ENCODE measurements around the gene ZSCAN21.

ZSCAN21 gene

GRCh38 chr7:100072462-100072861 is 22.9 kb downstream of the ZSCAN21 start:
- TF ChIP-seq FOXP2 (optimal IDR thresholded peaks at IDR 0.05; ENCODE audit: borderline replicate concordance, extremely low read depth, extremely low read length, insufficient read depth) (no peak), POLR2AphosphoS5 (IDR thresholded peaks at IDR 0.05; ENCODE audit: low read depth, low read length) (no peak), TAF1 (IDR thresholded peaks at IDR 0.05; ENCODE audit: borderline replicate concordance, insufficient read depth, low read length) (no peak), REST (IDR thresholded peaks at IDR 0.05; ENCODE audit: insufficient read depth in 1 of 2, low read depth in 2 of 2, low read length in 2 of 2) (no peak), SIN3A (IDR thresholded peaks at IDR 0.05; ENCODE audit: borderline replicate concordance, insufficient read depth, low read length) (no peak)

- TF ChIP-seq SIN3A (IDR thresholded peaks at IDR 0.05; ENCODE audit: borderline replicate concordance, insufficient read depth, low read length) (no peak), POLR2AphosphoS5 (IDR thresholded peaks at IDR 0.05; ENCODE audit: low read depth, low read length) (no peak), TAF1 (IDR thresholded peaks at IDR 0.05; ENCODE audit: borderline replicate concordance, insufficient read depth, low read length) (no peak), FOXP2 (optimal IDR thresholded peaks at IDR 0.05; ENCODE audit: borderline replicate concordance, extremely low read depth, extremely low read length, insufficient read depth) (no peak), REST (IDR thresholded peaks at IDR 0.05; ENCODE audit: insufficient read depth in 1 of 2, low read depth in 2 of 2, low read length in 2 of 2) (no peak)
Observed at GRCh38 chr7:100074841-100075240, 25.3 kb downstream of the ZSCAN21 start.

- TF ChIP-seq FOXP2 (optimal IDR thresholded peaks at IDR 0.05; ENCODE audit: borderline replicate concordance, extremely low read depth, extremely low read length, insufficient read depth), result no peak
- TF ChIP-seq SIN3A (IDR thresholded peaks at IDR 0.05; ENCODE audit: borderline replicate concordance, insufficient read depth, low read length), result no peak
- TF ChIP-seq TAF1 (IDR thresholded peaks at IDR 0.05; ENCODE audit: borderline replicate concordance, insufficient read depth, low read length), result no peak
- no peak for TF ChIP-seq POLR2AphosphoS5 (IDR thresholded peaks at IDR 0.05; ENCODE audit: low read depth, low read length)
- TF ChIP-seq REST (IDR thresholded peaks at IDR 0.05; ENCODE audit: insufficient read depth in 1 of 2, low read depth in 2 of 2, low read length in 2 of 2), result no peak
Observed at GRCh38 chr7:100075418-100075817, 25.8 kb downstream of the ZSCAN21 start.

- TF ChIP-seq POLR2AphosphoS5 (IDR thresholded peaks at IDR 0.05; ENCODE audit: low read depth, low read length) (no peak), SIN3A (IDR thresholded peaks at IDR 0.05; ENCODE audit: borderline replicate concordance, insufficient read depth, low read length) (no peak), REST (IDR thresholded peaks at IDR 0.05; ENCODE audit: insufficient read depth in 1 of 2, low read depth in 2 of 2, low read length in 2 of 2) (no peak), TAF1 (IDR thresholded peaks at IDR 0.05; ENCODE audit: borderline replicate concordance, insufficient read depth, low read length) (no peak), FOXP2 (optimal IDR thresholded peaks at IDR 0.05; ENCODE audit: borderline replicate concordance, extremely low read depth, extremely low read length, insufficient read depth) (no peak)
Observed at GRCh38 chr7:100077205-100077604, 27.6 kb downstream of the ZSCAN21 start.

Measured in PFSK-1 (cell line).